HL-60/S4 (cell line): ENCODE measurements around the gene SEMA5B.

Experiments used
- in situ Hi-C: fragments of 300-500 bp; cut with MboI; formaldehyde crosslinking; loops from 2 replicates; pipeline ENCODE4 v1.14.3; 2022; ENCODE audit warnings: low sequenced_read_pairs

The SEMA5B gene, protein sequence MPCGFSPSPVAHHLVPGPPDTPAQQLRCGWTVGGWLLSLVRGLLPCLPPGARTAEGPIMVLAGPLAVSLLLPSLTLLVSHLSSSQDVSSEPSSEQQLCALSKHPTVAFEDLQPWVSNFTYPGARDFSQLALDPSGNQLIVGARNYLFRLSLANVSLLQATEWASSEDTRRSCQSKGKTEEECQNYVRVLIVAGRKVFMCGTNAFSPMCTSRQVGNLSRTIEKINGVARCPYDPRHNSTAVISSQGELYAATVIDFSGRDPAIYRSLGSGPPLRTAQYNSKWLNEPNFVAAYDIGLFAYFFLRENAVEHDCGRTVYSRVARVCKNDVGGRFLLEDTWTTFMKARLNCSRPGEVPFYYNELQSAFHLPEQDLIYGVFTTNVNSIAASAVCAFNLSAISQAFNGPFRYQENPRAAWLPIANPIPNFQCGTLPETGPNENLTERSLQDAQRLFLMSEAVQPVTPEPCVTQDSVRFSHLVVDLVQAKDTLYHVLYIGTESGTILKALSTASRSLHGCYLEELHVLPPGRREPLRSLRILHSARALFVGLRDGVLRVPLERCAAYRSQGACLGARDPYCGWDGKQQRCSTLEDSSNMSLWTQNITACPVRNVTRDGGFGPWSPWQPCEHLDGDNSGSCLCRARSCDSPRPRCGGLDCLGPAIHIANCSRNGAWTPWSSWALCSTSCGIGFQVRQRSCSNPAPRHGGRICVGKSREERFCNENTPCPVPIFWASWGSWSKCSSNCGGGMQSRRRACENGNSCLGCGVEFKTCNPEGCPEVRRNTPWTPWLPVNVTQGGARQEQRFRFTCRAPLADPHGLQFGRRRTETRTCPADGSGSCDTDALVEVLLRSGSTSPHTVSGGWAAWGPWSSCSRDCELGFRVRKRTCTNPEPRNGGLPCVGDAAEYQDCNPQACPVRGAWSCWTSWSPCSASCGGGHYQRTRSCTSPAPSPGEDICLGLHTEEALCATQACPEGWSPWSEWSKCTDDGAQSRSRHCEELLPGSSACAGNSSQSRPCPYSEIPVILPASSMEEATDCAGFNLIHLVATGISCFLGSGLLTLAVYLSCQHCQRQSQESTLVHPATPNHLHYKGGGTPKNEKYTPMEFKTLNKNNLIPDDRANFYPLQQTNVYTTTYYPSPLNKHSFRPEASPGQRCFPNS

GRCh38 chr3:123027292-123028232, at the start of gene SEMA5B:
SEMA5B (minus strand) TSS chr3:123027763; CDS start chr3:122961263, 66,500 bp downstream.
- in situ Hi-C loops: loop anchor here (10.0 kb wide), 1 partner anchor 273 kb away; no protein-coding TSS in a partner anchor

DNA sequence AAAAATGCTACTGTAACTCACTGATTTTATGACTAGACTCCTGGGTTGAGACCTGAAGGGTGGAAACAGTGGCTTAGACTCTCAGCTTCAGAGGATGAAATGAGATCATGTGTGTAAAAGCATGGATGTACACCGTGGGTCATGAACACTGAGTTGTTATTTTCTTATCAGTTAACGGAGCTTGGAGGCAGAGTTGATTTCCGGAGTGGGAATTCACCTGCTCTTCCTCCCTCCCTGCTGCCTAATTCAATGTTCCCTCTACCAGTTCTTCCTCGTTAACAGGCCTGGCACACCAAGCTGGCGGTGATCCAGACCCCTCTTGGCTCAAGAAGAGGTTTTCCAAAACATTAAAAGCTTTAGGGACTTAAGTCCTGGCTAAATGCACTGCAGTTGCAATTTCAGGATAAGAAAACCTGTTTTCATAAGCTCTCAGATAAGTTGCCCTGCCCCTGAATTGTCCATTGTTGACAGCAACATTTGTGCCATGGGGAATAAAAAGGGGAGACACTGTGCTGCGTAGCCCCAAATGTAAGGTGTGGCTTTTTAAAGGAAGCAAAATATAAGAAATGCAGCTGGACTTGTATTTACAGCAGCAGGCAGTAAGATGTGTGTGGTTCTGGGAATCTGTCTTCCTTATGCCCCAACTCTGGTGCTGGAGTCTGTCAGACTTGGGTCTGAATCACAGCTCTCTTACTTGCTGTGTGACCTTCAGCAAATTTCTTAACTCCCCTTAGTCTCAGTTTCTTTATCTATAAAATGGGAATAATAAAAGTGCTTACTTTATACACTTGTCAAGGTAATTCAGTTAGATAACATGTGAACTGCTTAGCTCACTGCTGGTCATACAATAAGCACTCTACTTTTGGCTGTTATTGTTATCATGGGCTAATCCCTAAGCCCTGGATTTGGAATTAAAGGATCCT, 49.2 kb upstream of the SEMA5B start:
- in situ Hi-C loops: no loop called here

DNA sequence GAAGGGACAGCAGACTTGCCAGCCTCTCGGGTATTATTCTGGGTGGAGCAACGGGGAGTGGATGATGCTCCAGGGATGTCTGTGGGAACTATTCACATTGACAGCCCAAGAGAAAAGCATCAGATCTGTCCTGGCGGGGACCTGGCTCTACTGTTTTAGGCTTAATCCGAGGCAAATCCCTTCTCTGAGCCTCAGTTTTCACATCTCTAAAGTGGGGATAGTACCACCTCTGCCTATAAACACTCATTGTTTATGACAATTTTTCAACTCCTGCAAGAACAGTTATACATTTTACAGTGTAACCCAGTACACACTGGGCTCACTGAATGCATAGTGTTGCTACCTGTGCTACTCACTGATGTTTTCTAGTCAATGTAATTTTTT, 48.5 kb upstream of the SEMA5B start:
- in situ Hi-C loops: no loop called here

DNA sequence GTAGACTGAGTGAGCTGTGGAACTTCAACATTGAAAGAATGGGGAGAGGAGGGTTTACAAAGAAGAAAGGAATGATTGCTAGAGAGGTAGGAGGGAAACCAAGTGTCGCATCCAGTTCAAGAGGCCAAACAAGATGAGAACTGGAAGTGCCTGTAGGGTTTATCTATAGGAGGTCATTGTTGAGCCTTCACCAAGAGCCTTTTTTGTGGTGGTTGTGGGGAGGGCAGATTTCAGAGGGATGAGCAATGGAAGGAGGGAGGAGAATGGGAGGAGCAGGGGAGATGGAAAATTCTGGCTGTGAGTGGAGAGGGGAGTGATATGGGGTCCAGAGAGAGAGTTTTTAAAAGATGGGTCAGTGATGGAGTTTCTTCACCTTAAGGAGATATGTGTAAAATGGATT, 47.8 kb upstream of the SEMA5B start:
- in situ Hi-C loops: no loop called here

DNA sequence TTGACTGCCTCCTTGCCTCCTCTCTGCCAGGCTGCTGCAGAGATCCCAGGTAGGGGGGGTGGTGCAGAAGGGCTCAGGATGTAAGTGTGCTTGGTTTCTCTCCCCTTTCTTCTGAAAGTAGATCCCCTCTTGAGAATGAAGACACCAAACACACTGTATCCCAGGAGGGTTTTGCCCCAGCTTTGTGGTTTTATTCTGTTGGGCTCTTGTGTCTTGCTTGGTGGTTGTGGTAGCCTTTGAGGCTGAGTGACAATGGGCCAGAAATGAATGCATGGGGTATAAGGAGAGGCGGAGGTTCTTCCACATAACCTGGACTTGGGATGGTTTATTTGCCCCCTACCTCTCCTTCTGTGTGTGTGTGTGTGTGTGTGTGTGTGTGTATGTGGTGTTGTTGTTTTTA, 45.0 kb upstream of the SEMA5B start:
- in situ Hi-C loops: no loop called here

GRCh38 chr3:123072152-123072551, 44.6 kb upstream of the SEMA5B start:
- in situ Hi-C loops: no loop called here

DNA sequence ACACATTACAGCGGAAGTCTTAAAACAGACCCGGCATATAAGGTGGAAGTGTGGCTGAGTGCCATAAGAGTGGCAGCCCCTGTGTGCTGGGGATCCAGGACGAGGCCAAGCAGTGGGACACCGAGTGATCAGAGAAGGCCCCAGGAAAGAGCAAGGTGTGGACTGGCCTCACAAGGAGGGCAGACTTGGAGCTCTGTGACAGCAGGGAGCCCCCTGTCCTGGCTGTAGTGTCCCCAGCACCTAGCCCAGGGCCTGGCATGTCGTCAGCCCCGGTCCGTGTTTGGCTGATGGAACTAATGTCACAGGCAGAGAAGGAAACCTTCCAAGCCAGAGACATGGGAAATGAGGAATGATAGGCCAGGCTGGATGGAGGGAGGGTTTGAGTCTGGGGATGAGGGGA, 44.0 kb upstream of the SEMA5B start:
- in situ Hi-C loops: no loop called here

DNA sequence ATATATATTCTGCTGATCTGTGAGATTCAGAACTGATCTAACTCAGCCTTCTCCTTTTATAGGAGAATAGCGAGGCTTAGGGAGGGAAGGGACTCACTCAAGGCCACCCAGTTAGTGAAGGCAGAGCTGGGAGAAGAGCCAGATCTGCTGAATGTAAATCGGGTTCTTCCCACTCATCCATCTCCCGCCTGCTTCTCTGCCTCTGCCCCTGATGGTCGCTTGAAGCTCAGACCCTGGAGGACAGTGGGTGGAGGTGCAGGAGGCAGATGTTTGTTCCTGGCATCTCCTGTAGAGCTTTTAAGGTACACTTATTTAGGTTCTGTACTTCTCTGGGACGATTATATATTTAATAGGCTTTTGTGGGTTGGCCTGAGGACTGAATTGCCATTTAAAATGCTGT, 43.6 kb upstream of the SEMA5B start:
- in situ Hi-C loops: no loop called here

- in situ Hi-C loops: no loop called here
Measured at GRCh38 chr3:123070510-123070909, 42.9 kb upstream of the SEMA5B start.

DNA sequence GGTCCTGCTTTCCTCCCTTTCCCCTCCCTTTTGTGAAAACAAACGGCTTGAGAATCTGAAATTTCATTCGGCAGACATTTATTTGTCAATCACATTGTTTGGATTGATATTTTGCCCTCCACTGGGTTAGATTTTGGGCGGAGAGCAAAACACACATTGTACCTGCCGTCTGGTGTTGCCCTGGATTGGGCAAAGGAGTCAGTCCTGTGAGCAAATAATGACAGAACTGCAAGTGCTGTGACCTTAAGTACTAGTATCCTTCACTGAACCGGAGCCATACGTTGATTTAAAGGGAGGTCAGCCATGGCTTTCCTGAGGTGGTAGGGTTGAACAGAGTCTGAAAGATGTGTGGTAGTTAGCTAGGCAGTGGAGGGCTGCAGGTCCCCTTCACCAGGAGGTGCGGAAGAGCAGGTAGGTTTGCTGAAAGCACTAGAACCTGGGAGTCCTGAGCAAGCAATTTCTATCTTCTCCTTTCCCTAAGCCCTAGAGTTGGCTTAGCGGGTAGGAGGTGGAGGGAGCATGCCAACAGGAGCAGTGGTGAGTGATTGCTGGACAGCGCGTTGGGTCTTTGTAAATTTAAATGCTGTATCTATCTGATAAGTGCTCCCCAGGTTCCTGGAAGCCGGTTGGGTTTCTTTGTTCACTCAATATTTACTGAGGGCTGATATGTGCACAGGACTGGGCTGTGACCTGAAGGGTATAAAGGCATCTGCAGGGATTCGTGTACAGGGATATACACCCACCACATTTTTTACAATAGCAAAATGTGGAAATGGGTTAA, 41.2 kb upstream of the SEMA5B start:
- in situ Hi-C loops: no loop called here

DNA sequence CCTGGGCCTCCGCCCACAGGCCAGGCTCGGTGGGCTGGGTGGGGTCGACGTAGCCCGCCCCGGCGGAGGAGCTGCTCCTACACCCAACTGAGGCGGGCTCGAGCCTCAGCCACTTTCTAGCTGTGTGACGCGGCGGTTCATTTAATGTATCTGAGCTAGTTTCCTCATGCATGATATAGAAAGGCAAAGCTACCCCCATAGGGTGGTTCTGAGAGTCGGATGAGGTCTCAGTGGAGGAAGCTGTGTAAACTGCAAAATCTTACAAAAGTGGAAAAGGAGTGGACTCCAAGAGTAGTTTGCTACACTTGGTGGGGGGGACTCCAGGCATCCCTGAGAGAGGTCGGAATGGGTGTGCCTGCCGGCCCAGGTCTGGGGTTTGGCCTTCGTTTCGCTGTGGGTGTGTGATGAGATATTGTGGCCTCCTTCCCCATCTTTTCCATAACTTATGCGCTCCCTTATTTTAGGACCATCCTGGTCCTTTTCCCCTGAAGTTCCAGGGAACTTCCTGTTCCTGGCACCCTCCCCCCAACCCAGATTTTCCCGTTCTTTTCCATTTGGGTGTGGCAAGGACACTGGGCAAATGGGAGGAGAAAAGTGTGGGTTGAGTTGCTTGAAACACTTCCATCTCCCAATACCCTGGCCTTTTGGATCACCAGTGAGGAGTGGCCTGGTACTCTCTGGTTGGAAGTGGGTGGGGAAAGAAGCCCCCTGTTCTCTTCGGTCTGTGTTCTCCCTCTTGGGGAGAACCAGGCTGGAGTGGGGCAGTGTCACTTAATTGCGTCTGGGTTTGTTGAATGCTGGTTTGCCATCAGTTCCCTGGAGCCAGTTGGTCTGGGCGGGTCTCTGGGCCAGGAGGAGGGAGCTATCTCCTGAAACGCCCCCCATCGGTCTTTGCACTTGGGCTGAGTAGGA, 40.4 kb upstream of the SEMA5B start:
- in situ Hi-C loops: no loop called here

DNA sequence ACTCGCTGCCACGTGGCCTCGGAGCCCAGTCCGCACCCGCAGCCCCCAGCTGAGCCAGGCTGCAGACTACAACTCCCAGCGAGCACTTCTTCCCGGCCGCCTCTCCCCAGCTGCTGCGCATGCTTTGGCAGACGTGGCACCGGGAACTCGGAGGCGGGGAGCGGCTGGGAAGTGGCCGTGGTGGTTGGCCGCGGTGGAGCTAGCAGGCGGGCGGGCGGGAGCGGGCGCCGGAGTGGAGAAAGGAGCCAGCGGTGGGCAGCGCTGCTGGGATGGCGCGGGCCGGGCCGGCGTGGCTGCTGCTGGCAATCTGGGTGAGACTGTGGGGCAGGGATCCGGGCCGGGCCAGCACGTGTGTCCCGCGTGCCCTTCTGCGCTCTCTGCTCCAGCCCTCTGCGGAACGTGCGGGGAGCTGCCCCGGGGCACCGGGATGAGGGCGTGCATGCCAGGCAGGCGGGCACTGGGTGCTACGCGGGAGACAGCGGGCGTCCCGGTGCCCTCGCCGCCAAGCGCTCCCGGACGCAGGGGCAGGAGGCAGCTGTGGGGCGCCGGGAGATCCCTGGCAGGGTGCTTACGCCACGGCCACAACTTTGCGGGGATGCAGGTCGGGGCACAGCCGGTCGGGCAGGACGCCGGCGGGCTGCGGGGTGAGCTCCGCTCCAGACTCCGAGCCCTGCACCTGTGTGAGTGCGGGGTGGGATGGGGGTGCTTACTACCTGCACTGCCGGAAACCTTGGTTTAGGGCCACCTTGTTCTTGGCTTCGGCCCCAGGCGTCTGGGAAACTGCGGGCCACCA, 39.5 kb upstream of the SEMA5B start, which contains the start of gene PDIA5:
PDIA5 (plus strand) TSS at position 130 of the 793 bp plus-strand sequence; CDS start at position 270, 140 bp downstream.
- in situ Hi-C loops: no loop called here

- in situ Hi-C loops: no loop called here
Measured at GRCh38 chr3:123066599-123066895, 39.0 kb upstream of the SEMA5B start.

- in situ Hi-C loops: no loop called here
Measured at GRCh38 chr3:123064914-123065313, 37.4 kb upstream of the SEMA5B start.

GRCh38 chr3:123064506-123064905, 36.9 kb upstream of the SEMA5B start:
- in situ Hi-C loops: no loop called here

DNA sequence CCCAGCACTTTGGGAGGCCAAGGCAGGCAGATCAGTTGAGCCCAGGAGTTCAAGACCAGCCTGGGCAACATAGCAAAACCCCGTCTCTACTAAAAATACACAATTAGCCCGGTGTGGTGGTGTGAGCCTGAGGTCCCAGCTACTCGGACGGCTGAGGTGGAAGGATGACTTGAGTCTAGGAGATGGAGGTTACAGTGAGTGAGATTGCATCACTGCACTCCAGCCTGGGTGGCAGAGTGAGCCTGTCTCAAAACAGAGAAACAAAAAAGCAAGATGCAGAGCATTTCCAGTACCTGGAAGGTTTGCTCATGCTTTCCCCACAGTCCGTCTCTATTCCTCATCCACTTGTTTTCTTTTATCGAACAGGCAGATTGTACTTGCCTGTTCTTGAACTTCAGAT, 35.5 kb upstream of the SEMA5B start:
- in situ Hi-C loops: no loop called here

- in situ Hi-C loops: no loop called here
Measured at GRCh38 chr3:123061856-123062255, 34.3 kb upstream of the SEMA5B start.
